ENCODE measurements around the gene MAML3. TPM values are rescaled to one million over a fixed set of nuclear protein-coding genes. Genes with fewer than 3 reads are reported as not detected.

Gene MAML3
- polyA plus RNA-seq, 2 donors: 3.7 to 3.8 TPM

DNA sequence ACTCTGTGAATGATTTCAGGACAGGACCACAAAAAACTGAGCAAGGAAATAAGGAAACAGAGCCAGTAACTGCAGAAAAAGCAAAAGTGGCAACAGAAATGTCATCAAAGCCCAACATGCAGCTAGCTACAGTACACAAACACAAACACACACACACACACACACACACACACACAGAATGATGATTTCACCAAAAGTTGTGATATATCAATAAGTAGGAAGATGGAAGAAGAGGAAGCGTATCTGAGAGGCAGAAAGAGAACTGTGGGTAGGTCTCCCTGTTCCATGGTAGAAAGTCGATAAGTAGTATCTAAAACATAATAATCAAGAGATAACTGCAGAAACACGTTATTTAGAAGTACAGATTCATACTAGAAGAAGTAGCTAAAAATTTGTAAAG, 340.1 kb downstream of the MAML3 start:
- Histone ChIP-seq H3K27ac (ENCODE audit: low read depth in 2 of 2, low read length in 1 of 2) (no peak overlapping the region), H3K4me3 (ENCODE audit: low read depth in 1 of 2, low read length in 2 of 2) (no peak overlapping the region), H3K9me3 (ENCODE audit: control insufficient read depth in 2 of 2, insufficient read depth in 1 of 2, low read depth in 1 of 2, low read length in 1 of 2) (no peaks in the 10 kb centered on the region), H3K4me1 (ENCODE audit: control insufficient read depth in 2 of 2, insufficient read depth in 2 of 2, low read length in 1 of 2) (peaks cover 3 to 10% of the 10 kb centered on the region in 2 donors), H3K36me3 (ENCODE audit: control insufficient read depth in 2 of 2, insufficient read depth in 2 of 2, low read length in 1 of 2) (no peaks in the 10 kb centered on the region), H3K27me3 (ENCODE audit: control insufficient read depth in 1 of 2, insufficient read depth in 2 of 2, low read length in 2 of 2) (no peaks in the 10 kb centered on the region)
- 76 to 83% methylated on average over 3 of the region's 3 CpGs for WGBS, 2 donors

- no peaks in the 10 kb centered on the region for H3K27me3 ChIP-seq (ENCODE audit: control insufficient read depth in 1 of 2, insufficient read depth in 2 of 2, low read length in 2 of 2)
- no peaks in the 10 kb centered on the region for H3K36me3 ChIP-seq (ENCODE audit: control insufficient read depth in 2 of 2, insufficient read depth in 2 of 2, low read length in 1 of 2)
- 90 to 96% methylated on average over 1 of the region's 1 CpG for WGBS, 2 donors
- H3K4me3 ChIP-seq (ENCODE audit: low read depth in 1 of 2, low read length in 2 of 2): no peak overlapping the region
- no peak overlapping the region for H3K27ac ChIP-seq (ENCODE audit: low read depth in 2 of 2, low read length in 1 of 2)
- H3K4me1 ChIP-seq (ENCODE audit: control insufficient read depth in 2 of 2, insufficient read depth in 2 of 2, low read length in 1 of 2): peaks cover 3 to 5% of the 10 kb centered on the region in 2 donors
- H3K9me3 ChIP-seq (ENCODE audit: control insufficient read depth in 2 of 2, insufficient read depth in 1 of 2, low read depth in 1 of 2, low read length in 1 of 2): no peaks in the 10 kb centered on the region
Measured at GRCh38 chr4:139810710-139811109, 343.3 kb downstream of the MAML3 start.

DNA sequence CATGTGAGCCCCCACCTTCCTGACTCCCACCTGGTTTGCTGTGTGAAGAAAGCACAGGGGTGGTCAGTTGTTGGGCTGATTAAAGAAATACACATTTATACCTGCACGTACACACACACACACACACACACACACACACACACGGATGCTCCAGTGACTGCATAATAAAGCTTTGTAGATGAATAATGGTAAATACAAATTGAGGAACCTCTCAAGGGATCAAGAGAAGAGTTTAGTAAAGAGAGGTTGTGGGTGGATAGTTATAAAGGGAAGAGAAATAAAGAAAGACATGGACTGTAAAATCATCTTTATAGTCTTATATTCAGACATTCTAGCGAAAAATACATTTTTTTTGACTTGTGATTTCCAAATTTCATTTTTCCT, 344.2 kb downstream of the MAML3 start:
- H3K27me3 ChIP-seq (ENCODE audit: control insufficient read depth in 1 of 2, insufficient read depth in 2 of 2, low read length in 2 of 2): no peaks in the 10 kb centered on the region
- WGBS, 2 donors: 88 to 95% methylated on average over 3 of the region's 3 CpGs
- H3K27ac ChIP-seq (ENCODE audit: low read depth in 2 of 2, low read length in 1 of 2): no peak overlapping the region
- H3K4me3 ChIP-seq (ENCODE audit: low read depth in 1 of 2, low read length in 2 of 2): no peak overlapping the region
- no peaks in the 10 kb centered on the region for H3K36me3 ChIP-seq (ENCODE audit: control insufficient read depth in 2 of 2, insufficient read depth in 2 of 2, low read length in 1 of 2)
- H3K4me1 ChIP-seq (ENCODE audit: control insufficient read depth in 2 of 2, insufficient read depth in 2 of 2, low read length in 1 of 2): peaks cover 3 to 5% of the 10 kb centered on the region in 2 donors
- H3K9me3 ChIP-seq (ENCODE audit: control insufficient read depth in 2 of 2, insufficient read depth in 1 of 2, low read depth in 1 of 2, low read length in 1 of 2): no peaks in the 10 kb centered on the region

- Histone ChIP-seq H3K27me3 (ENCODE audit: control insufficient read depth in 1 of 2, insufficient read depth in 2 of 2, low read length in 2 of 2) (no peaks in the 10 kb centered on the region), H3K4me3 (ENCODE audit: low read depth in 1 of 2, low read length in 2 of 2) (no peak overlapping the region), H3K4me1 (ENCODE audit: control insufficient read depth in 2 of 2, insufficient read depth in 2 of 2, low read length in 1 of 2) (peaks cover 0 to 3% of the 10 kb centered on the region in 2 donors), H3K36me3 (ENCODE audit: control insufficient read depth in 2 of 2, insufficient read depth in 2 of 2, low read length in 1 of 2) (no peaks in the 10 kb centered on the region), H3K27ac (ENCODE audit: low read depth in 2 of 2, low read length in 1 of 2) (no peak overlapping the region), H3K9me3 (ENCODE audit: control insufficient read depth in 2 of 2, insufficient read depth in 1 of 2, low read depth in 1 of 2, low read length in 1 of 2) (no peaks in the 10 kb centered on the region)
- 50 to 53% methylated on average over 11 of the region's 11 CpGs for WGBS, 2 donors
Measured at GRCh38 chr4:139808808-139809756, 344.9 kb downstream of the MAML3 start.

DNA sequence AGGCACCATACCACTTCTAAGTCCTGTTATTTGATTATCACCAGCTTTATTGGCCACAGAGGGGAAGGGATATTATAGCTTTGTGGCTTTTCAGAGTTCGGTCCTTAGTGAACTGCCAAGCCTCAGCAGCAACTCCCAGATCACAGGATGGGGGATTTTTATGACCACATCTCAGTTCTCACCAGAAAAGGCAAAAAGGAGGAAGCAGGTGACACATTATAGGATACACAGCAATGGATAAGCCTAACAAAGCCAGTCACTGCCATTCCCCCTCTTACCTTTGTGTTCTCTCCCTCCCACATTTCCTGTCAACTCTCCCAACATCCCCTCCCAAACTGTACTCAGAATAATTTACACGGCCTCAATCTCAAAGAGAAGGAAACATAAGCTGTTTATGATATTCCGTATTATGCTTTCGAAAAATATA, 345.6 kb downstream of the MAML3 start:
- peaks cover 0 to 3% of the 10 kb centered on the region in 2 donors for H3K4me1 ChIP-seq (ENCODE audit: control insufficient read depth in 2 of 2, insufficient read depth in 2 of 2, low read length in 1 of 2)
- H3K9me3 ChIP-seq (ENCODE audit: control insufficient read depth in 2 of 2, insufficient read depth in 1 of 2, low read depth in 1 of 2, low read length in 1 of 2): no peaks in the 10 kb centered on the region
- H3K36me3 ChIP-seq (ENCODE audit: control insufficient read depth in 2 of 2, insufficient read depth in 2 of 2, low read length in 1 of 2): no peaks in the 10 kb centered on the region
- no peak overlapping the region for H3K4me3 ChIP-seq (ENCODE audit: low read depth in 1 of 2, low read length in 2 of 2)
- 58 to 63% methylated on average over 4 of the region's 4 CpGs for WGBS, 2 donors
- no peaks in the 10 kb centered on the region for H3K27me3 ChIP-seq (ENCODE audit: control insufficient read depth in 1 of 2, insufficient read depth in 2 of 2, low read length in 2 of 2)
- H3K27ac ChIP-seq (ENCODE audit: low read depth in 2 of 2, low read length in 1 of 2): no peak overlapping the region

- H3K27ac ChIP-seq (ENCODE audit: low read depth in 2 of 2, low read length in 1 of 2): no peak overlapping the region
- H3K4me1 ChIP-seq (ENCODE audit: control insufficient read depth in 2 of 2, insufficient read depth in 2 of 2, low read length in 1 of 2): peaks cover 0 to 3% of the 10 kb centered on the region in 2 donors
- no peaks in the 10 kb centered on the region for H3K27me3 ChIP-seq (ENCODE audit: control insufficient read depth in 1 of 2, insufficient read depth in 2 of 2, low read length in 2 of 2)
- no peaks in the 10 kb centered on the region for H3K9me3 ChIP-seq (ENCODE audit: control insufficient read depth in 2 of 2, insufficient read depth in 1 of 2, low read depth in 1 of 2, low read length in 1 of 2)
- no peaks in the 10 kb centered on the region for H3K36me3 ChIP-seq (ENCODE audit: control insufficient read depth in 2 of 2, insufficient read depth in 2 of 2, low read length in 1 of 2)
- WGBS, 2 donors: 92 to 93% methylated on average over 4 of the region's 4 CpGs
- no peak overlapping the region for H3K4me3 ChIP-seq (ENCODE audit: low read depth in 1 of 2, low read length in 2 of 2)
Measured at GRCh38 chr4:139807483-139807882, 346.5 kb downstream of the MAML3 start.

GRCh38 chr4:139806929-139807328, 347.1 kb downstream of the MAML3 start:
- H3K36me3 ChIP-seq (ENCODE audit: control insufficient read depth in 2 of 2, insufficient read depth in 2 of 2, low read length in 1 of 2): no peaks in the 10 kb centered on the region
- H3K27me3 ChIP-seq (ENCODE audit: control insufficient read depth in 1 of 2, insufficient read depth in 2 of 2, low read length in 2 of 2): no peaks in the 10 kb centered on the region
- H3K4me3 ChIP-seq (ENCODE audit: low read depth in 1 of 2, low read length in 2 of 2): no peak overlapping the region
- H3K9me3 ChIP-seq (ENCODE audit: control insufficient read depth in 2 of 2, insufficient read depth in 1 of 2, low read depth in 1 of 2, low read length in 1 of 2): no peaks in the 10 kb centered on the region
- no peak overlapping the region for H3K27ac ChIP-seq (ENCODE audit: low read depth in 2 of 2, low read length in 1 of 2)
- H3K4me1 ChIP-seq (ENCODE audit: control insufficient read depth in 2 of 2, insufficient read depth in 2 of 2, low read length in 1 of 2): peaks cover 0 to 3% of the 10 kb centered on the region in 2 donors
- 67% methylated on average over 4 of the region's 4 CpGs for WGBS, 2 donors

DNA sequence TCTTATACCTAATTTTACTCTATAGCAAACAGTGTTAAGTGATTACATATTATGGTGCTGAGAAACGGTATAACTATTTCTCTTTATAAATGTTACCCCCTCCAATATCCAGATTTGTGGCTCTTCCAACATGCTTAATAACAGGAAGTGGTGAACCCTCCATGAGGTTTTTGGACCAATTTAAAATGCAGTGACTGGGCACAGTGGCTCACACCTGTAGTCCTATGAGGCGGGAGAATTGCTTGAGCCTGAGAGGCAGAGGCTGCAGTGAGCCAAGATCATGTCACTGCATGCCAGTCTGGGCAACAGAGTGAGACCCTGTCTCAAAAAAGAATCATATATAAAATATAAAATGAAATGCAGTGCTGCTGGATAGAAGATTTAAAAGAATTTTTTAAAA, 351.1 kb downstream of the MAML3 start:
- 61 to 63% methylated on average over 2 of the region's 2 CpGs for WGBS, 2 donors
- Histone ChIP-seq H3K27me3 (ENCODE audit: control insufficient read depth in 1 of 2, insufficient read depth in 2 of 2, low read length in 2 of 2) (no peaks in the 10 kb centered on the region), H3K36me3 (ENCODE audit: control insufficient read depth in 2 of 2, insufficient read depth in 2 of 2, low read length in 1 of 2) (no peaks in the 10 kb centered on the region)

GRCh38 chr4:139802488-139802887, 351.5 kb downstream of the MAML3 start:
- 92 to 97% methylated on average over 1 of the region's 1 CpG for WGBS, 2 donors
- Histone ChIP-seq H3K4me1 (ENCODE audit: control insufficient read depth in 2 of 2, insufficient read depth in 2 of 2, low read length in 1 of 2) (no peaks in the 10 kb centered on the region), H3K27me3 (ENCODE audit: control insufficient read depth in 1 of 2, insufficient read depth in 2 of 2, low read length in 2 of 2) (no peaks in the 10 kb centered on the region), H3K4me3 (ENCODE audit: low read depth in 1 of 2, low read length in 2 of 2) (no peak overlapping the region), H3K36me3 (ENCODE audit: control insufficient read depth in 2 of 2, insufficient read depth in 2 of 2, low read length in 1 of 2) (no peaks in the 10 kb centered on the region), H3K9me3 (ENCODE audit: control insufficient read depth in 2 of 2, insufficient read depth in 1 of 2, low read depth in 1 of 2, low read length in 1 of 2) (no peaks in the 10 kb centered on the region), H3K27ac (ENCODE audit: low read depth in 2 of 2, low read length in 1 of 2) (no peak overlapping the region)

More for the DNA sequence above, 351.1 kb downstream of the MAML3 start:
- Histone ChIP-seq H3K4me1 (ENCODE audit: control insufficient read depth in 2 of 2, insufficient read depth in 2 of 2, low read length in 1 of 2) (no peaks in the 10 kb centered on the region), H3K27ac (ENCODE audit: low read depth in 2 of 2, low read length in 1 of 2) (no peak overlapping the region), H3K4me3 (ENCODE audit: low read depth in 1 of 2, low read length in 2 of 2) (no peak overlapping the region), H3K9me3 (ENCODE audit: control insufficient read depth in 2 of 2, insufficient read depth in 1 of 2, low read depth in 1 of 2, low read length in 1 of 2) (no peaks in the 10 kb centered on the region)

DNA sequence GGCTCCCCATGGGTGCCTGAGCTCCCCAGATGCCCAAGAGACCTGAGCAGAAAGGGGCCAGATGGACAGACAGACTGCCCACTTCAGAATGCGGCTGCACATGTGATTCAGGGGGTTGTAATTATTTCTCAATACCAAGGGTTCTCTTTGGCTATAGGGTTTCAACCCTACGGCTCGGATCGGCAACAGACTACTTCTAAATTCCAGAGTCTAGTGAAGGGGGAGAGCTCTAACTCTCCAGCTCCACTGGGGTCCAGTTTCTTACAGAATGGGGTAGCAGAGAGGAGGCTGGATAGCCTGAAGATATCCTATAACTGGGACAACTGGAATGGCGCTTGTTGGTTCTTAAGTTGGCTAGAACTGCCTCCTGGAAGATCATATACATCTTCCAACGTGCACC, 352.1 kb downstream of the MAML3 start:
- Histone ChIP-seq H3K27me3 (ENCODE audit: control insufficient read depth in 1 of 2, insufficient read depth in 2 of 2, low read length in 2 of 2) (no peaks in the 10 kb centered on the region), H3K9me3 (ENCODE audit: control insufficient read depth in 2 of 2, insufficient read depth in 1 of 2, low read depth in 1 of 2, low read length in 1 of 2) (no peaks in the 10 kb centered on the region), H3K4me1 (ENCODE audit: control insufficient read depth in 2 of 2, insufficient read depth in 2 of 2, low read length in 1 of 2) (no peaks in the 10 kb centered on the region), H3K36me3 (ENCODE audit: control insufficient read depth in 2 of 2, insufficient read depth in 2 of 2, low read length in 1 of 2) (no peaks in the 10 kb centered on the region), H3K27ac (ENCODE audit: low read depth in 2 of 2, low read length in 1 of 2) (no peak overlapping the region), H3K4me3 (ENCODE audit: low read depth in 1 of 2, low read length in 2 of 2) (no peak overlapping the region)
- WGBS, 2 donors: 98 to 100% methylated on average over 6 of the region's 6 CpGs
